Measurements from ENCODE around the gene PRIM2.
"Not testable (repeated sequence)": the region's sequence is repeated elsewhere in the genome, so short reads cannot be mapped to it uniquely, and the experiment has no call there.

The PRIM2 gene

GRCh38 chr6:57310095-57310816 lies 7.2 kb upstream of the PRIM2 start:
- not testable (repeated sequence) for DNase-seq

- DNase-seq = no peak
Measured at GRCh38 chr6:57310817-57311157, 6.6 kb upstream of the PRIM2 start.

- not testable (repeated sequence) for DNase-seq
Measured at GRCh38 chr6:57311300-57312003, 6.0 kb upstream of the PRIM2 start.

- DNase-seq = no peak
Measured at GRCh38 chr6:57312004-57312345, 5.5 kb upstream of the PRIM2 start.

- no peak for DNase-seq
Measured at GRCh38 chr6:57313009-57313408, 4.4 kb upstream of the PRIM2 start.

- DNase-seq = no peak
Measured at GRCh38 chr6:57313711-57314471, 3.5 kb upstream of the PRIM2 start.

- no peak for DNase-seq
Measured at GRCh38 chr6:57315111-57315510, 2.3 kb upstream of the PRIM2 start.

GRCh38 chr6:57315851-57316250 lies 1.6 kb upstream of the PRIM2 start:
- DNase-seq = no peak

GRCh38 chr6:57316581-57317059 lies 810 bp upstream of the PRIM2 start:
- peak; percentile 85 for DNase-seq

GRCh38 chr6:57324538-57324937 lies 7.1 kb downstream of the PRIM2 start:
- DNase-seq = no peak

- no peak for DNase-seq
Measured at GRCh38 chr6:57327311-57327710, 9.9 kb downstream of the PRIM2 start.

GRCh38 chr6:57328074-57328473 lies 10.6 kb downstream of the PRIM2 start:
- DNase-seq = no peak

GRCh38 chr6:57329933-57330332 lies 12.5 kb downstream of the PRIM2 start:
- no peak for DNase-seq

GRCh38 chr6:57342148-57342669 lies 24.8 kb downstream of the PRIM2 start:
- no peak for DNase-seq

- not testable (repeated sequence) for DNase-seq
Measured at GRCh38 chr6:57343342-57343741, 25.9 kb downstream of the PRIM2 start.

GRCh38 chr6:57346715-57347114 lies 29.3 kb downstream of the PRIM2 start:
- not testable (repeated sequence) for DNase-seq

- not testable (repeated sequence) for DNase-seq
Measured at GRCh38 chr6:57347597-57347996, 30.2 kb downstream of the PRIM2 start.

- not testable (repeated sequence) for DNase-seq
Measured at GRCh38 chr6:57350443-57350842, 33.0 kb downstream of the PRIM2 start.

GRCh38 chr6:57352596-57352995 lies 35.2 kb downstream of the PRIM2 start:
- not testable (repeated sequence) for DNase-seq

GRCh38 chr6:57358319-57358718 lies 40.9 kb downstream of the PRIM2 start:
- not testable (repeated sequence) for DNase-seq

- not testable (repeated sequence) for DNase-seq
Measured at GRCh38 chr6:57359766-57360165, 42.3 kb downstream of the PRIM2 start.

- DNase-seq = not testable (repeated sequence)
Measured at GRCh38 chr6:57362340-57362739, 44.9 kb downstream of the PRIM2 start.

- DNase-seq = not testable (repeated sequence)
Measured at GRCh38 chr6:57365076-57365583, 47.7 kb downstream of the PRIM2 start.

Measured in stimulated activated CD4-positive, alpha-beta T cell treated with anti-CD3 and anti-CD28 coated beads, Interleukin-15, amount 100 ng/mL, for 24 hours (primary cell).